GM19438 (cell line): ENCODE data around the gene BAIAP2.
"Not testable (repeated sequence)": the region's sequence is repeated elsewhere in the genome, so short reads cannot be mapped to it uniquely, and the experiment has no call there.

Experiments used
- ATAC-seq: cut with Tn5 transposase; IDR thresholded peaks from one replicate; pipeline ENCODE4 v1.9.1; 2021; ENCODE audit warnings: low read depth; ENCODE audit not compliant: unreplicated experiment

BAIAP2 gene

GRCh38 chr17:81020767-81021497, 14.0 kb upstream of the BAIAP2 start:
- no peak for ATAC-seq

- ATAC-seq: no peak
Measured at GRCh38 chr17:81021531-81022343, 13.2 kb upstream of the BAIAP2 start.

GRCh38 chr17:81022344-81022676, 12.6 kb upstream of the BAIAP2 start:
- no peak for ATAC-seq

- ATAC-seq: no peak
Measured at GRCh38 chr17:81025065-81025740, 9.7 kb upstream of the BAIAP2 start.

GRCh38 chr17:81025741-81026129, 9.2 kb upstream of the BAIAP2 start:
- no peak for ATAC-seq

- ATAC-seq: no peak
Measured at GRCh38 chr17:81026266-81027036, 8.5 kb upstream of the BAIAP2 start.

GRCh38 chr17:81027038-81027437, 7.9 kb upstream of the BAIAP2 start:
- no peak for ATAC-seq

GRCh38 chr17:81027591-81028505, 7.1 kb upstream of the BAIAP2 start:
- ATAC-seq: no peak

GRCh38 chr17:81028506-81028858, 6.5 kb upstream of the BAIAP2 start:
- ATAC-seq: no peak

GRCh38 chr17:81029859-81030258, 5.1 kb upstream of the BAIAP2 start:
- ATAC-seq: no peak

- ATAC-seq: not testable (repeated sequence)
Measured at GRCh38 chr17:81030312-81030711, 4.6 kb upstream of the BAIAP2 start.

GRCh38 chr17:81030741-81031565, 4.0 kb upstream of the BAIAP2 start:
- ATAC-seq: no peak

- ATAC-seq: no peak
Measured at GRCh38 chr17:81031566-81032550, 3.1 kb upstream of the BAIAP2 start.

- ATAC-seq: no peak
Measured at GRCh38 chr17:81032641-81033480, 2.1 kb upstream of the BAIAP2 start.

- ATAC-seq: no peak
Measured at GRCh38 chr17:81033535-81034167, 1.3 kb upstream of the BAIAP2 start.

GRCh38 chr17:81034168-81034777, 678 bp upstream of the BAIAP2 start:
- ATAC-seq: peak; percentile 21
